NCI-H748 treated with DMSO at 0.1 percent for 48 hours (cell line): ENCODE results near the gene SELENOI.
A peak's percentile ranks its signal among the peaks of the same experiment; 100 is the strongest.
"Not testable (repeated sequence)": the region's sequence is repeated elsewhere in the genome, so short reads cannot be mapped to it uniquely, and the experiment has no call there.

Source experiments
- DNase-seq: peaks from one replicate; lab custom pipeline; 2025; lab: John Stamatoyannopoulos, UW

Gene SELENOI

GRCh38 chr2:26359886-26360473, 14.0 kb downstream of the SELENOI start:
- DNase-seq: no peak

- DNase-seq: no peak
Measured at GRCh38 chr2:26363323-26363722, 17.4 kb downstream of the SELENOI start.

GRCh38 chr2:26363958-26364357, 18.0 kb downstream of the SELENOI start:
- DNase-seq: no peak

GRCh38 chr2:26364669-26365068, 18.7 kb downstream of the SELENOI start:
- no peak for DNase-seq

- no peak for DNase-seq
Measured at GRCh38 chr2:26366957-26367356, 21.0 kb downstream of the SELENOI start.

- DNase-seq: not testable (repeated sequence)
Measured at GRCh38 chr2:26369664-26370063, 23.7 kb downstream of the SELENOI start.

- not testable (repeated sequence) for DNase-seq
Measured at GRCh38 chr2:26370909-26371308, 25.0 kb downstream of the SELENOI start.

GRCh38 chr2:26376799-26377198, 30.9 kb downstream of the SELENOI start:
- no peak for DNase-seq

GRCh38 chr2:26380281-26380680, 34.3 kb downstream of the SELENOI start:
- DNase-seq: no peak

- no peak for DNase-seq
Measured at GRCh38 chr2:26382564-26382963, 36.6 kb downstream of the SELENOI start.

- DNase-seq: no peak
Measured at GRCh38 chr2:26384183-26384582, 38.2 kb downstream of the SELENOI start.

- DNase-seq: no peak
Measured at GRCh38 chr2:26384597-26384996, 38.7 kb downstream of the SELENOI start.

GRCh38 chr2:26387189-26387588, 41.2 kb downstream of the SELENOI start:
- no peak for DNase-seq

- DNase-seq: no peak
Measured at GRCh38 chr2:26394694-26395093, 48.8 kb downstream of the SELENOI start.

GRCh38 chr2:26395394-26395793, 49.5 kb downstream of the SELENOI start:
- DNase-seq: no peak

- DNase-seq: no peak
Measured at GRCh38 chr2:26396734-26397298, 50.9 kb downstream of the SELENOI start.

- DNase-seq: no peak
Measured at GRCh38 chr2:26399771-26400376, 53.9 kb downstream of the SELENOI start.

- no peak for DNase-seq
Measured at GRCh38 chr2:26400723-26401122, 54.8 kb downstream of the SELENOI start.

- DNase-seq: peak; percentile 67
Measured at GRCh38 chr2:26401739-26402541, 56.0 kb downstream of the SELENOI start, which contains the start of gene DRC1. Gene DRC1, plus strand, starts transcription at chr2:26401920. Its CDS starts 70 bp downstream, at chr2:26401990.

- DNase-seq: no peak
Measured at GRCh38 chr2:26407526-26407925, 61.6 kb downstream of the SELENOI start.

GRCh38 chr2:26409785-26410184, 63.8 kb downstream of the SELENOI start:
- DNase-seq: no peak

- DNase-seq: no peak
Measured at GRCh38 chr2:26410764-26411243, 64.9 kb downstream of the SELENOI start.

- DNase-seq: no peak
Measured at GRCh38 chr2:26411419-26411818, 65.5 kb downstream of the SELENOI start.
